ENCODE data around the gene PDE6B.

Gene PDE6B

DNA sequence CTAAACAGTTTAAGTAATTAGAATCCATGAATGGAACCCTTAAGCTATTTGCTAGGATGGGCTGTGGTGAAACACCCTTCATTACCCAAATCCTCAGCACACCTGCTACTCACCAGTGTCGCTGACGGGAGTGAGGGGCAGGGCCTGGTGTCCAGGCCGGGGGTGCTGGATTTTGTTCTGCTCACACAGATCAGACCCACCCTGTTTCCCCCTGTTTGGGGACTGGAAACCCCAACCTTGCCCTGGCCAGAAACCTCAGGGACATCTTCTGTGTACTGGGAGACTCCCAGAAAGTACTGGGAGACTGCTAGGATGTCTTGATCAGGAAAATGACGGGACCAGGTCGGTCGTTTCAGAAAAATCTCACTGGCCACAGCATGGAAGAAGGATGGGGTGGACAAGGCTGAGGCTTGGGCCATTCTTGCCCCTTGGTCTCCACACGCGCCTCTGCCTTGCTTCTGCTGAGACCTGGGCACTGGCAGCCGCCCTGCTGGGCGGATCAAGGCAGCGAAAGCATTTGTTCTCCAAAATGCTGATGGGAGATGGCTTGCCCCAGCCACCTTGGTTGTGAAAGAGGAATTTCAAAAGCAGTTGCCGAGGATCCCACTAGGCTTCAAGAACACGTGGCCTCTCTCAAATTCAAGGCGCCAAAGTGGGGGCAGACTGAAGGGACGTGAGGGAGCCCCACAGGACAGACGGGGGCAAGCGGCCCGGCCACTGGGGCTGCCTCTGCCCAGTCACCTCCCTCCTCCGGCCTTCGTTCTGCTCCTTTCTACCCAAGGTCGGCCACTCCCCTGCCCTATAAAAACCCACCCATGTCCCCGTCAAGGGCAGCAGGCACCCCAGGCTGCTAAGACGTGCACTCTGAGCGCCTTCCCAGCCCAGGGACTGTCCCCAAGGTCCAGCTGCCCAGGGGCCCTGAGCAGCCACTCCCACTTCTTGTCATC lies 23.5 kb upstream of the PDE6B start:
- DNase-seq, result no peak

DNA sequence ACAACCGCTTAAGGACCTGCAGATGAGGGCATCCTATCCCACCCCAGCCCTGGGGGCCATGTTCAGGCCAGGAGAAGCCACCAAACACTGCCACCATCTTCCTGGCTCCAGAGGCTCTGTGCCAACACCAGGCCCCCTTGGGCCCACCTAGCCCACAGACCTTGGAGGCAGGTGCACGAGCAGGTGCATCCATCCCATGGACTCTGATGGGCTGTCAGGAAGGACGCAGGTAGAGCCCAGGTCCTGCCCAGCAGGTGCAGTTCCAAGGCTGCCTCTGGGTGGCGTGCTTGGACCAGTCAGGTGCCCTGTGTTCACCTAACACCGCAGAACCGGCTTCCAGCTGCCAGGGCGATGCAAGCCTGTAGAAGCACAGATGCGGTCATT lies 22.8 kb upstream of the PDE6B start:
- peak; percentile 24 to 35 for DNase-seq

DNA sequence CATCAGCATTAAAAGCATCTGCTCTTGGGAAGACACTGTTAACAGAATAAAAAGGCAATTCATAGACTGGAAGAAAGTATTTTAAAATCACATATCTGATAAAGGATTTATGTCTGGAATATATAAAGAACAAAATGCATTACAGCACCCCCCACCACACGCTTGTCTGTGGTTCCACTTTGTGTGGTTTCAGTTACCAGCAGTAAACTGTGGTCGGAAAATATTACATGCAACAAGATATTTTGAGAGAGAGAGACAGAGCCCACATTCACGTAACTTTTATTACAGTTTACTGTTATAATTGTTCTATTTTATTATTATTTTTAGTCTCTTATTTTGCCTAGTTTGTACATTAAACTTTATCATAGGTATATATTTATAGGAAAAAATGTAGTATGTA lies 21.2 kb upstream of the PDE6B start:
- peak in 1 of 2 donors; percentile 6 for DNase-seq

DNA sequence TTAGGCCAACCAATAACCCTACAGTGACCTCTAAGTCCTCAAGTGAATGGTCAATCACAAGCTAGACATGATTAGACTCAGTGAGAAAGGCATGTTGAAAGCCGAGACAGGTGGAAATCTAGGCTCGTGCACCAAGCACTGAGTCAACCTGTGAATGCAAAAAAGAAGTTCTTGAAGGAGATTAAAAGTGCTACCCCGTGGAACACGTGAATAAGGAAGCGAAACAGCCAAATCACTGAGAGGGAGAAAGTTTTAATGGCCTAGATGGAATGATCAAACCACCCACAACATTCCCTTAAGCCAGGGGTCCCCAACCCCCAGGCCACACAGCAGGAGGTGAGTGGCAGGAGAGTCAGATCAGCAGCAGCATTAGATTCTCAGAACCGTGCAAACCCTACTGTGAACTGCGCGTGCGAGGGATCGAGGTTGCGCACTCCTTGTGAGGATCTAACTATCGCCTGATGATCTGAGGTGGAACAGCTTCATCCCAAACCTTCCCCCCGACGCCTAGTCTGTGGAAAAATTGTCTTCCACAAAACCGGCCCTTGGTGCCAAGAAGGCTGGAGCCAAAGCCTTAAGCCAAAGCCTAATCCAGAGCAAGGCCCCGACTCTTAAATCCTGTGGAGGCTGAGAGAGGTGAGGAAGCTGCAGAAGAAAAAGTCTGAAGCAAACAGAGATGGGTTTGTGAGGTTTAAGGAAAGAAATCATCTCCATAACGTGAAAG lies 19.5 kb upstream of the PDE6B start:
- no peak for DNase-seq

DNA sequence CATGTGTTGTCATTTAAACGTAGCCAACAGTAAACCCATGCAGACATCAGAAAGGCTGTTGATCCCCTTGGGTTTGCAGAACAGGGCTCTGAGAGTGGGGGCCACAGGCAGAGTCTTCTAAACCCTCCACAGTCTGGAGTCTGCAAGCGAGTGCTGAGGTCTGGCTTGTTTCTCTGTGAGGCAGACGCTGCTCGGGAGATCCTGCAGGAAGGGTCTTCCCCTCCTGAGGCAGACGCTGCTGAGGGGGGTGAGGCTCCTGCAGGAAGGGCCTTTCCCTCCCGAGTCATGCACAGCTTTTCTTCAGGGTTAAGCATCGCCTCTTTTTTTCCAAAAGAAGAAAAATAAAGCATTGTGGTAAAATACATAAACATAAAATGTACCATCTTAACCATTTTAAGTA lies 17.1 kb upstream of the PDE6B start:
- DNase-seq, result no peak

DNA sequence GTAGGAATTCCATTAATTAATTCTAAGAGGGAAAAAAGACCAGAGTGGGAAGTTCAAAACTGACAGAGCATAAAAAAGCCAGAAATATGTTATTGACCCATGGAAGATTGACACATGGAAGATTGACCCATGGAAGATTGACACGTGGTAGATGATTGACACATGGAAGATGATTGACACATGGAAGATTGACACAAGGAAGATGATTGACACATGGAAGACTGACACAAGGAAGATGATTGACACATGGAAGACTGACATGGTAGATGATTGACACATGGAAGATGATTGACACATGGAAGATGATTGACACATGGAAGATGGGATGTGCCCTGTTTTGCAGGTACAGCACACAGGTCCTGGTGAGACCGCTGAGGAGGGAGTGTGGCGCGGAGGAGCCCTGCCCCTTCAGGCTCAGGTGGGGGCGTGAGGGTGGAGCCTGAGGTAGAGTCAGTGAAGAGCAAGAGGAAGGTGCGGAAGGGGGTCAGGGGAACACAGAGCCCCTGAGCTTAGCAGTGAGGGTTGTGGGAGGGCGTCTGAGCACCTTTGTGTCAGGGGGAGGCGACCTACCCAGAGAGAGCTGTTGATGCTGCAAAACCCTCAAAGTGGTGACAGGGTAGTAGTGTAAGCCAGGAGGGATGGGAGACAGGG lies 15.8 kb upstream of the PDE6B start:
- no peak for DNase-seq

DNA sequence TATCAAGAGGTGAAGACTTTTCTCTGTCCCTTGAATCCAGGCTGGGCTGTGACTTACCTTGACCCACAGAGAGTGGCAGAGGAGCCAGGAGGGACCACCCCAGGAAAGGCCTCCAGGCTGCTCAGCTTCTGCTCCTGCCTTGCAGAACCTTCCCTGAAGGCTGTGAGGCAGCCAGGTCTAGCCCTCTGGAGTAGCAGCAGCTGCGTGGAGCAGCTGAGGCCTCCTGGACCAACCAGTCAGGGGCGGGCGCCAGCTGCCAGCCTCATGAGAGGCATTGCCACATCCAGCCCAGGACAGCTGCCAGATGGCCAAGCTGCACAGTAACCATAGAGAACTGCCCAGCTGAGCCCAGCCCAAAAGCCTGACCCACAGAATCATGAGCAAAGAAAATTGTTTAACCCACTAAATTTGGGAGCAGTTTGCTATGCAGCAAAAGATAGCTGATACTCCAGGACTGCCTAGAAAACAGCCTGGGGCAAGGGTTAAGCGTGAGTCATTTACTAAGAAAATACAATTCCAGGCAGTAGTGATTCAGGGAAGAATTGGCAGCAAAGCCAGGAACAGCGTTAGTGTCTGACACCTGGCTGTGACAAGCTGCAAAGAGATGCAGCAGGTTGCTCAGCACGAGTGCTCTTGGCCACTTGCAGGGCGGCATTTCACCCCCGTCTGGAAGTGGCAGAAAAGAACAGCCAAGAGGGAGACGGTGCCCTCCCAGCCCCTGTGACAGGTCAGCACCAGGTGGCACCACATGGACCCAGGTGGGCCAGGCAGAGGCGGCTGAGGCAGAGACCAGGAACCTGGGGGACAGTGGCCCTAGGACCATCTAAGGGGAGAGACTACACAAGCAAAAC lies 14.7 kb upstream of the PDE6B start:
- no peak for DNase-seq

DNA sequence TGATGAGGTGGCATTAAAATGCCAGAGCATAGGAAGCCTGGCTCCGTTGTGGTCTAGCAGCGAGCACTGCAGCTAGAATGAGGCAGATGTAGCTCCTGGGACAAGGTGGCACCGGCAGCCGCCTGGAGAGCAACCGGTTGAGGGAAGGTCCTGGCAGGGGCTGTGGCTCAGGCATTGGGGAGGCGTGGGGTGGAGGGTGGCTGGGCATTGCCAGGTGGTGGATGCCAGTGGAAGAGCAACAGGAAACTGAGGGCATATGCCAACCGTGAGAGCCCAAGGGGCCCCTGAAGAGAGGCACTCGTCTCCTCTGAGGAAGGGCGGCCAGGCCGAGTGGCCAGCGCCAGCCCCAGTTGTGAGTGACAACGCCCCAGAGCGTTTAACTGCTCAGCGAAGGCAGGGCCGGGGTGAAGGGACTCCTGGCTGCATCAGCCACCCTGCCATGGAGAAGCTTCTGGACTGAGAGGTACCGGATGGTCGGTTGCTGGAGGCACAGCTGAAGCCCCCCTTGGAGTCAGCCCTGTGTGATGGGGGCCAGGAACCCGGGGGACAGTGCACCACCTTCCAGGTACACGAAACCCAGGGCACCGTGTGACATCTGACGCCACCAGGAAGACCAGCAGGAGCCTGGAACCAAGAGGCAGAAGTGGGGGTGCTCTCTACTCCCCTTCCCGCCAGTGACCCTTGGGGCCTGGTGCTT lies 13.2 kb upstream of the PDE6B start:
- no peak for DNase-seq

DNA sequence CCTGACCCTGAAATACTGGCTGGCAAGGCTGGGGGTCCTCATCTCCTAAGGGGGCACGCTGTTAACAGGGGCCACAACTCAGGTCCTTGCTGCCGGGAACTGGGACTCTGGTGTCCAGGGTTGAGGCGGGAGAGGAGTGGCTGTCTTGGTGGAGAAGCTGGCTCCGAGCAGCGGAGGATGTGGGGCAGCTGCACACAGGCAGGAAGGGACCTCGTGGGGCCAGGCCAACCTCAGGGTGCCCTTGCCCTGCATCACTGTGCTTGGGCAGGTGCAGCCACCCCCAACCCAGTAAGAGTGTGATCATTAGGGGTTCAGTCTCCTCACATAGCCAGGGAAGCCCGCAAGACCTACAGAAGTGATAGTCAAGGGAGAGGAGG lies 12.6 kb upstream of the PDE6B start:
- DNase-seq, result no peak

DNA sequence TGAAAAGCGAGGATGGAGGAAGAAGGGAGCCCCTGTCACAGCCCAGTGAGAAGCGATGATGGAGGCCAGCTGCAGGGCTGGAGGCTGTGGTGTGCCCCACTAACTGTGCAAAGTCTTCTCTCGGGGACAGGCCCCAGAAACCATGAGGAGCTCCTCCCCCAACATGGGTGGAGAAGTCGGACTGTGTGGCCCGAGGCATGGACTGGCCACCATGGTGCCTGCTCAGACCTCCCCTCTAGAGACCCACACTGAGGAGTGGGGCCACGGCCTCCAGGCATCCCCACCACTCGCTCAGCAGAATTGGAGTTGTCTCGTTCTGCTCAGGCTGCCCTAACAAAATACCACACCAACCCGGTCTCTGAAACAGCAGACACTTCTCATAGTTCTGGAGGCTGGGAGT lies 12.2 kb upstream of the PDE6B start:
- no peak for DNase-seq

DNA sequence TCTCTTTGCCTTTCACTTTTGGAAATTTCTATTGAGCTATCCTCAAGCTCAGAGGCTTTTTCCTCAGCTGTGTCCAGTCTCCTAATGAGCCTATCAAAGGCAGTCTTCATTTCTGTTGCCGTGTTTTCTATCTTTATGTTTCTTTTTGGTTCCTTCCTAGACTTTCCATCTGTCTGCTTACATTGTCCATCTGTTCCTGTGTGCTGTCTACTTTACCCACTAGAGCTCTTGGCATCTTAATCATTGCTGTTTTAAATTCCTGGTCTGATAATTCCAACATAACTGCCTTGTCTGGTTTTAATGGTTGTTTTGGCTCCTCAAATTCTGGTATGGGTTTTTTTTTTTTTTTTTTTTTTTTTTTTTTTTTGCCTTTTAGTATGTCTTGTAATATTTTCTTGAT lies 9.3 kb upstream of the PDE6B start:
- DNase-seq, result no peak

DNA sequence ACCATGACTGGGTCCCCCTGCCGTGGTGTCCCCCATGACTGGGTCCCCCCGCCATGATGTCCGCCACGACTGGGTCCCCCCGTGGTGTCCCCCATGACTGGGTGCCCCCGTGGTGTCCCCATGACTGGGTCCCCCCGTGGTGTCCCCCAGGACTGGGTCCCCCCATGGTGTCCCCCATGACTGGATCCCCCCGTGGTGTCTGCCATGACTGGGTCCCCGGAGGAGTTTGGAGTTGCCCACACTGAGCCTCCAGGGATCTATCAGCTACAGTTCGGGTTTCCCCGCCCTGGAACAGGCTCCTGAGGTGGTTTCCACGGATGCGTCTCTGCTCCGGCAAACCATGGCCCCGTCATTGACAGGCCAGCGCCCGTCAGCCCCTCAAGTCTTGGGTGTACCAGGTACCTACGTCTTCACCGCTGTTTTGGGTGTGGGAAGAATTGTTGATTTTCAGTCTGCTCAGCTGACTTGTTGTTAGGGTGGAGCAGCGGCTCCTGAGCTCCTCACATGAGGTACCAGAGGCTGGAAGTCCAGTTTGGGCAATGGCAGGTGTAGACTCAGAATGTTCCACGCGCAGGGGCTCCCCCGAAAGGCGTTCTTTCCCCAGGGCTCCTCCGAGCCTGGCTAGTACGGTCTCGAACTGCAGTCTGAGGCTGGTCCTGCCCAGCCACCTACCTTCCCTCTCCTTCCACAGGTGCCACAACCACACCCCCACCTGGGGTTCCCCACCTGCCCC lies 8.3 kb upstream of the PDE6B start:
- DNase-seq, result no peak

DNA sequence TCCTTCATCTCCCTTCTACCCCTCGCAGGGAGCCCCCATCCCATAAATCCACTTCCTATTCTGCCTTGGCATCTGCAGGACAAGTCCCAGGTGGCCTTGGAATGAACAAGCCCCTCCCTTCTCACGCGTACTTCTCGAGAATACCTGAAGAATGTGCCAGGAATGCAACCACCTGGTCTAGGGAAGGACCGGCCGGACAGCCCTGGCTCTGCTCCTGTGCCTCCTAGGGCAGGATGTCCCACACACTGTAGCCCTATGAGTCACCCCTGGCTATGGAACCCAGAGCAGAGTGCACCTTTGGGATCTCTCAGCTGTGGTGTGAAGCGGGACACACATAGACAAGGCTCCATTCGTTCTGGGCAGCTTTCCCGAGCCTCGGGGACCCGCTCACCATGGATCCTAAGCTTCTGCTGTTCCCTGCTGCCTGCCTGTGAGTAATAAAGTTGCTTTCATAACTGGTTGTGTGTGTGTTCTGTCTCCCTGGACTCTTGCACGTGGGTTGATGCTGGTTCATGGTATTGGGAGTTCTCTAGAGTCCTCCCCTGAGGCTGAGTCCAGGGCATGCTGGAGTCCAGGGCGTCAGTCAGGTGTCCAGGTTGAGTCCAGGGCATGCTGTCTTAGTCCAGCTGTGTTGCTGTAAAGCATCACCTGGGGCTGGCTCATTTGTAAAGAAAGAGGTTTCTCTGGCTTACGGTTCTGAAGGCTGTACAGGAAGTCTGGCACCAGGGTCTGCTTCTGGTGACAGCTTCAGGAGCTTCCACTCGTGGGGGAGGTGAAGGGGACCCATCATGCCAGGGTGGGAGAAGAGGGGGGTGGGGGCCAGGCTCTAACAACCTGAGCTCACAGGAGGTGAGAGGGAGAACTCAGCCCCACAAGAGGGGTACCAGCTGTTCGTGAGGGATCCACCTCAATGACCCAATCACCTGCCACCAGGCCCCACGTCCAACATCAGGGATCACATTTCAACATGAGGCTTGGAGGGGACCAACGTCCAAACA lies 7.4 kb upstream of the PDE6B start:
- DNase-seq, result no peak

DNA sequence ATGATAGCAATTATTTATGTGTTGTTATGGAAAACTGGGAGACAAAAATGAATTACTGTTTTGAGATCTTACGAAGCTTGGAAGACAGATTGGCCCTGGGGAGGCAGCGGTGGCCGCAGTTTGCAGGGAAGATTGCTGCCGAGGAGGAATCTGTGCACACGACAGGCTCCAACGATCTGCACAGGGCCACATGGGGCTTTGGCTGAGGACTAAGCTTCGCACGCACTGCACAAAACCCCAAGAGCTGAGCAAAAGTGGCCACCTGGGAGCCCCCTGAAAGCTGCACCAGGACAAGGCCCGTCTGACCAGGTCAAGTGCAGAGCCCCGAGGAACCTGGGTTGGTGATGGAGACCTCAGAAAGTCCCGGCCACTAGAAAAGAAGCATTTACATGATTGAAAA lies 5.2 kb upstream of the PDE6B start:
- no peak for DNase-seq

DNA sequence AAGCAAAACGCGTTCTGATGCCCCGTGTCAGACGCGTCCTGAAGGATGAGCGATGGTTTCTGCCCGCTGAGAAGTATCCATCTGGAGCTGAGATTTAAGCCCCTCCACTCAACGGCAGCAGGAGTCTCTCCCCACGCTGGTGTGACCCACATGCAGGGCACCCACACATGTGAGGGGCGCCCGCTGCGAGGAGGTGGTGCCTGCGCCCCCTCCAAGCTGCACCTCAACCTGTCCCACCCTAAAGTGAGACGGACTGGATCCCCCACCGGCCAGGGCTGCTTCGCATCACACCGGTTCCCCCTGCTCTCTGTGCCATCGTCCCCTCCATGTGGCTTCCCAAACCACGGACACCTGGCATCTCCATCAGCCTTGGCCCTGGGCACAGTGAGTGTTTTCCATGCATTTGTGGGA lies 4.5 kb upstream of the PDE6B start:
- DNase-seq, result no peak

DNA sequence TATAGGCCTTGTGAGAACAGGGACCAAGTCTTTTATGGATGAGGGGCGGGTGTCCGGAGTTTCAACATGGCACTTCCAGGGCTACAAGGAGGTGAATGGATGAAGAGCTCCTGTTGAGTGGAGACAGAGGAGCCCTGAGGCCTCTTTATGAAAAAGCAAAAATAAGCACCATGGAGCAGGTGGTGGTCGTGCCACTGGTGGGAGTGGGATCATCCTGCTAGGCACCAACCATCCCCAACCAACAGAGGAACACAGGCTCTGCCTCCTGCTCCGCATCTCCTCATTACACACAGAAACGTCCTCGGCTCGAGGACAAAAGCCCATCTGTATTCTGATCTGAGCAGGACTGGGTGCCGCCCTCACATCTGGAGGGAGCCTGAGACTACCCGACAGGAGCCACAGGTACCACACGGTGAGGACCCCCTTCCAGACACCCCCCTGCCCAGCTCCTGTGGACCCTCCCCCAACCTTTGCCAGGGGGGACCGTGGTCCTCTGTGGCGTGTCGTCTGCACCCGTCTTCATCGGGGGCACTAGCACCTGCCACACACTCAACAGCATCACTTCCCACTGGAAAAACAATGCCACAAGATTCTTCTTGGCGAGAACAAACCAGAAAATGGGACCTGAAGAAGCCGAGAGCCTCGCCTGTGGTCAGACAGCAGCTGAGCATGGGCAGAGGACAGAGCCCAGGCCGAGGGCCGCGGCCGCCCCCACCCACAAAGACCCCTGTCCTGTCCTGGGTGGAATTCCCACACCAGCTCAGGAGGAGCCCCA lies 3.9 kb upstream of the PDE6B start:
- DNase-seq, result no peak

DNA sequence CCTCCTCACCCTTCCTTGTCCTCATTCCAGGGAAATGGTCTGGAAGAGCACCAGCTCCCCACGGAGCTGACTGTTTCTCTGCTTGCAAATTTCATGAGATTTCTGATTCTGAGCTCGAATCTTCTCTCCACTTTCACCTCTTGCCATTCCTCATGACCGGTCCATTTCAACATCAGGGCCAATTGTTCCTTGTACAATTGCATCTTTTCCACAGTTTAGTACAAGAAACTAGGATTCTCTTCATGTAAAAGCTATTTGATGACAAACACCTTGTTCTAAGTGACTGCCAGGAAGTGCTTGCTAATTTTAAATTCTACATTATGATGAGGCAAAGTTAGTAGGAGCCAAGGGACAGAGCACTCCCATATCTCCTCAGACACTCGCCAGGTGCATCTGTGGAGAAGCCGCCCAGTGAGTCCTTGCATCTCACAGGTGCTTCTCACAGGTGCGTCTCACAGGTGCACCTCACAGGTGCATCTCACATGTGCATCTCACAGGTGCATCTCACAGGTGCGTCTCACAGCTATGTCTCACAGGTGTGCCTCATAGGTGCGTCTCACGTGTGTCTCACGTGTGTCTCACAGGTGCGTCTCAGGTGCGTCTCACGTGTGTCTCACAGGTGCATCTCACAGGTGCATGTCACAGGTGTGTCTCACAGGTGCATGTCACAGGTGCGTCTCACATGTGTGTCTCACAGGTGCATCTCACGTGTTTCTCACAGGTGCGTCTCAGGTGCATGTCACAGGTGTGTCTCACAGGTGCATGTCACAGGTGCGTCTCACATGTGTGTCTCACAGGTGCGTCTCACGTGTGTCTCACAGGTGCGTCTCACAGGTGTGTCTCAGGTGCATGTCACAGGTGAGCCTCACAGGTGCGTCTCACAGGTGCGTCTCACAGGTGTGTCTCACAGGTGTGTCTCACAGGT lies 3.0 kb upstream of the PDE6B start:
- DNase-seq, result no peak

All from CD4-positive, alpha-beta T cell treated with Interferon alpha-2 for 1 hour (primary cell).